ENCODE measurements around the gene ALPK1. TPM values are rescaled to one million over a fixed set of nuclear protein-coding genes. Genes with fewer than 3 reads are reported as not detected.
"Not testable (repeated sequence)": the region's sequence is repeated elsewhere in the genome, so short reads cannot be mapped to it uniquely, and the experiment has no call there.

The ALPK1 gene
- total and polyA plus RNA-seq, 4 donors, result 2.8 to 14.0 (median 4.7) TPM

DNA sequence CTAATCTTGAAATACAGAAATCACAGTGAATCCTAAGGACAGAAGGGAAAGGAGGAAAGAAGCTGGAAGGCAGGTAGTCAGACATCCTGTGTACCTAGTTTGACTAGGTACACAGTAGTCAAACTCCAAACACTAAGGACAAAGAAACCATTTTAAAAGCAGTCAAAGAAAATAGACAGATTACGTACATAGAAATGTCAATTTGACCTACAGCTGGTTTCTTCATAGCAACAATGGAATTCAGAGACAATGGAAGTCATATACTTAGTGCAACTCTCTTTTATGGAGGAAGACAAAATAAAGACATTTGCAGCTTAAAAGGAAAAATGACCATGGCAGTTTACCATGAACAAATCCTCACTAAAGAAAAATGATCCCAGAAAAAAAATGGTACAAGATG lies 139.8 kb downstream of the ALPK1 start:
- Histone ChIP-seq H3K27ac (ENCODE audit: low read depth in 1 of 2, low read length in 2 of 2) (no peak overlapping the region), H3K36me3 (ENCODE audit: control insufficient read depth in 4 of 4, insufficient read depth in 3 of 4, low read depth in 1 of 4, low read length in 3 of 4) (peaks cover 0 to 25% (median 16%) of the 10 kb centered on the region in 4 donors), H3K9me3 (ENCODE audit: control insufficient read depth in 4 of 4, low read length in 3 of 4) (no peaks in the 10 kb centered on the region), H3K4me3 (ENCODE audit: low read depth in 1 of 3, low read length in 3 of 3) (no peak overlapping the region), H3K9ac (ENCODE audit: low read depth in 1 of 2, low read length in 2 of 2) (no peak overlapping the region), H3K27me3 (ENCODE audit: control insufficient read depth in 4 of 4, insufficient read depth in 4 of 4, low read length in 3 of 4) (no peaks in the 10 kb centered on the region), H3K4me1 (ENCODE audit: control insufficient read depth in 4 of 4, insufficient read depth in 4 of 4, low read length in 3 of 4) (no peaks in the 10 kb centered on the region)
- TF ChIP-seq FOXA2 (IDR thresholded peaks at IDR 0.05) (no peak), RXRA (IDR thresholded peaks at IDR 0.05) (no peak), HNF4G (IDR thresholded peaks at IDR 0.05) (no peak), HNF4A (conservative IDR thresholded peaks at IDR 0.05) (no peak), EGR1 (IDR thresholded peaks at IDR 0.05; ENCODE audit: low read depth in 2 of 2) (no peak), JUND (IDR thresholded peaks at IDR 0.05) (no peak)
- TF ChIP-seq, protein P1, sequence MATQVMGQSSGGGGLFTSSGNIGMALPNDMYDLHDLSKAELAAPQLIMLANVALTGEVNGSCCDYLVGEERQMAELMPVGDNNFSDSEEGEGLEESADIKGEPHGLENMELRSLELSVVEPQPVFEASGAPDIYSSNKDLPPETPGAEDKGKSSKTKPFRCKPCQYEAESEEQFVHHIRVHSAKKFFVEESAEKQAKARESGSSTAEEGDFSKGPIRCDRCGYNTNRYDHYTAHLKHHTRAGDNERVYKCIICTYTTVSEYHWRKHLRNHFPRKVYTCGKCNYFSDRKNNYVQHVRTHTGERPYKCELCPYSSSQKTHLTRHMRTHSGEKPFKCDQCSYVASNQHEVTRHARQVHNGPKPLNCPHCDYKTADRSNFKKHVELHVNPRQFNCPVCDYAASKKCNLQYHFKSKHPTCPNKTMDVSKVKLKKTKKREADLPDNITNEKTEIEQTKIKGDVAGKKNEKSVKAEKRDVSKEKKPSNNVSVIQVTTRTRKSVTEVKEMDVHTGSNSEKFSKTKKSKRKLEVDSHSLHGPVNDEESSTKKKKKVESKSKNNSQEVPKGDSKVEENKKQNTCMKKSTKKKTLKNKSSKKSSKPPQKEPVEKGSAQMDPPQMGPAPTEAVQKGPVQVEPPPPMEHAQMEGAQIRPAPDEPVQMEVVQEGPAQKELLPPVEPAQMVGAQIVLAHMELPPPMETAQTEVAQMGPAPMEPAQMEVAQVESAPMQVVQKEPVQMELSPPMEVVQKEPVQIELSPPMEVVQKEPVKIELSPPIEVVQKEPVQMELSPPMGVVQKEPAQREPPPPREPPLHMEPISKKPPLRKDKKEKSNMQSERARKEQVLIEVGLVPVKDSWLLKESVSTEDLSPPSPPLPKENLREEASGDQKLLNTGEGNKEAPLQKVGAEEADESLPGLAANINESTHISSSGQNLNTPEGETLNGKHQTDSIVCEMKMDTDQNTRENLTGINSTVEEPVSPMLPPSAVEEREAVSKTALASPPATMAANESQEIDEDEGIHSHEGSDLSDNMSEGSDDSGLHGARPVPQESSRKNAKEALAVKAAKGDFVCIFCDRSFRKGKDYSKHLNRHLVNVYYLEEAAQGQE (IDR thresholded peaks at IDR 0.05), result no peak
- TF ChIP-seq, protein P2, sequence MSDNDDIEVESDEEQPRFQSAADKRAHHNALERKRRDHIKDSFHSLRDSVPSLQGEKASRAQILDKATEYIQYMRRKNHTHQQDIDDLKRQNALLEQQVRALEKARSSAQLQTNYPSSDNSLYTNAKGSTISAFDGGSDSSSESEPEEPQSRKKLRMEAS (IDR thresholded peaks at IDR 0.05), result no peak
- WGBS, result 99% methylated on average over 1 of the region's 1 CpG
- DNase-seq (ENCODE audit: low spot score), result no peak

DNA sequence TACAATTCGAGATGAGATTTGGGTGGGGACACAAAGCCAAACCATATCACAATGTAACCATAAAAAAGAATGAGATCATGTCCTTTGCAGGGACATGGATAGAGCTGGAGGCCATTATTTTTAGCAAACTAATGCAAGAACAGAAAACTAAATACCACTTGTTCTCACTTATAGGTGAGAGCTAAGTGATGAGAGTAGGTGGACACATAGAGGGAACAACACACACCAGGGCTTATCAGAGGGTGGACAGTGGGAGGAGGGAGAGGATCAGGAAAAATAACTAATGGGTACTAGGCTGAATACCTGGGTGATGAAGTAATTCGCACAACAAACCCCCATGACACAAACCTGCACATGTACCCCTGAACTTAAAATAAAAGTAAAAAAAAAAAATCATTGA lies 145.1 kb downstream of the ALPK1 start:
- not testable (repeated sequence) for DNase-seq (ENCODE audit: low spot score); H3K4me3 ChIP-seq (ENCODE audit: low read depth in 1 of 3, low read length in 3 of 3)
- WGBS, result 94% methylated on average over 2 of the region's 2 CpGs

DNA sequence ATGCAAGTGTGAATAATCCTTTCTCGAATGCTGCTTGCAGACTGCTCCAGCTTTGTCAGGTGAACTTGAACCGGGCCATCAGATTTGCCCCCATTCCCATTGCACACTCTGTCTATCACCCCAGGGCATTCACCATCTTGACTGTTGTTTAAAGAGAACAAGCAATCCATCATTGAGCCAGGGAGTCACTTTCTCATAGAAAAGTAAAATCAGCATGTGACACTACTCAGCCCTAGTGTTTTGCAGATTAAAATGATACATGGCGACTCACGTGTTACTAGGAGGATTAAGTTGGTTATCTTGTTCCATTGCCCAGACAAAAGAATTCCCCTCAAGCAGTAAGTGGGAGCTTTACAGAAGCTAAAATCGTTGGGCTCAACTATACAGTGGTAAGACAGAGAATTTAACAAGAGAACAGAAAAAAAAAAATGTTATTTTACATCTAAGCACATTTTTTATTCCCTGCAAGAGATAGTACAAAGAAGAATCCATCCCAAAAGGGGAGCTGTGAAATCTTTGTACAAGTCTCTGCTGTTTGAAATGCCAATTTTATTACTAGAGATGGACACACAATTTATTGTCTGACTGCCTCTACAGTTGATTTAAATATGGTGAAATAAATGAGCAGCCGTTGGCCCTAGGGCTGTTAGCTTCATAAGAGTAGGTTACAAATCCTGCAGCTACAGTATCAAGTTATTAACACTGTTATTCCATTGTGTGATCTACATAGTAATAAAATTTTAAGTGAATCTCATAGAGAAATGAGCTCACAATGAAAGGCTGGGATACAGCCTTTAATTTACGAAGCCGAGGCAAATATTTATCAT lies 151.3 kb downstream of the ALPK1 start:
- no peak overlapping the region for H3K27ac ChIP-seq (ENCODE audit: low read depth in 1 of 2, low read length in 2 of 2)
- TF ChIP-seq EGR1 (IDR thresholded peaks at IDR 0.05; ENCODE audit: low read depth in 2 of 2), result no peak
- no peak for TF ChIP-seq SP1 (IDR thresholded peaks at IDR 0.05)
- TF ChIP-seq, protein P3, sequence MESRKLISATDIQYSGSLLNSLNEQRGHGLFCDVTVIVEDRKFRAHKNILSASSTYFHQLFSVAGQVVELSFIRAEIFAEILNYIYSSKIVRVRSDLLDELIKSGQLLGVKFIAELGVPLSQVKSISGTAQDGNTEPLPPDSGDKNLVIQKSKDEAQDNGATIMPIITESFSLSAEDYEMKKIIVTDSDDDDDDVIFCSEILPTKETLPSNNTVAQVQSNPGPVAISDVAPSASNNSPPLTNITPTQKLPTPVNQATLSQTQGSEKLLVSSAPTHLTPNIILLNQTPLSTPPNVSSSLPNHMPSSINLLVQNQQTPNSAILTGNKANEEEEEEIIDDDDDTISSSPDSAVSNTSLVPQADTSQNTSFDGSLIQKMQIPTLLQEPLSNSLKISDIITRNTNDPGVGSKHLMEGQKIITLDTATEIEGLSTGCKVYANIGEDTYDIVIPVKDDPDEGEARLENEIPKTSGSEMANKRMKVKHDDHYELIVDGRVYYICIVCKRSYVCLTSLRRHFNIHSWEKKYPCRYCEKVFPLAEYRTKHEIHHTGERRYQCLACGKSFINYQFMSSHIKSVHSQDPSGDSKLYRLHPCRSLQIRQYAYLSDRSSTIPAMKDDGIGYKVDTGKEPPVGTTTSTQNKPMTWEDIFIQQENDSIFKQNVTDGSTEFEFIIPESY (IDR thresholded peaks at IDR 0.05), result no peak
- peaks cover 0 to 4% (median 0%) of the 10 kb centered on the region in 4 donors for H3K9me3 ChIP-seq (ENCODE audit: control insufficient read depth in 4 of 4, low read length in 3 of 4)
- no peak overlapping the region for H3K9ac ChIP-seq (ENCODE audit: low read depth in 1 of 2, low read length in 2 of 2)
- no peaks in the 10 kb centered on the region for H3K36me3 ChIP-seq (ENCODE audit: control insufficient read depth in 4 of 4, insufficient read depth in 3 of 4, low read depth in 1 of 4, low read length in 3 of 4)
- H3K4me3 ChIP-seq (ENCODE audit: low read depth in 1 of 3, low read length in 3 of 3), result no peak overlapping the region
- H3K27me3 ChIP-seq (ENCODE audit: control insufficient read depth in 4 of 4, insufficient read depth in 4 of 4, low read length in 3 of 4), result no peaks in the 10 kb centered on the region
- WGBS, result 79% methylated on average over 8 of the region's 8 CpGs
- DNase-seq (ENCODE audit: low spot score), result no peak
- no peaks in the 10 kb centered on the region for H3K4me1 ChIP-seq (ENCODE audit: control insufficient read depth in 4 of 4, insufficient read depth in 4 of 4, low read length in 3 of 4)

More for the DNA sequence above, 145.1 kb downstream of the ALPK1 start:
- not testable (repeated sequence) for H3K27me3 ChIP-seq (ENCODE audit: control insufficient read depth in 4 of 4, insufficient read depth in 4 of 4, low read length in 3 of 4); H3K27ac ChIP-seq (ENCODE audit: low read depth in 1 of 2, low read length in 2 of 2); H3K4me1 ChIP-seq (ENCODE audit: control insufficient read depth in 4 of 4, insufficient read depth in 4 of 4, low read length in 3 of 4); H3K9ac ChIP-seq (ENCODE audit: low read depth in 1 of 2, low read length in 2 of 2); H3K9me3 ChIP-seq (ENCODE audit: control insufficient read depth in 4 of 4, low read length in 3 of 4)
- peaks cover 0 to 24% (median 17%) of the 10 kb centered on the region in 4 donors for H3K36me3 ChIP-seq (ENCODE audit: control insufficient read depth in 4 of 4, insufficient read depth in 3 of 4, low read depth in 1 of 4, low read length in 3 of 4)
